Fibroblast of lung (primary cell): ENCODE results near the gene NPC1L1.

Source experiments
- CTCF ChIP-seq, 2 donors: IDR thresholded peaks in 1 of 2; conservative IDR thresholded peaks in 1 of 2; 1 replicate in 1 of 2; 2 replicates in 1 of 2; pipeline ENCODE4 v1.5.1; 2011 to 2012; ENCODE audit warnings: low read length in 2 of 2, control low read depth in 1 of 2, inconsistent platforms in 1 of 2, low read depth in 1 of 2, mild to moderate bottlenecking in 1 of 2
- EZH2 ChIP-seq: IDR thresholded peaks from 2 replicates; pipeline ENCODE4 v1.5.1; 2012; ENCODE audit warnings: low read length, control low read depth, mild to moderate bottlenecking; ENCODE audit errors: missing control alignments

- TF ChIP-seq EZH2 = no peak
- TF ChIP-seq CTCF (conservative IDR thresholded peaks at IDR 0.05 in 1 of 2, IDR thresholded peaks at IDR 0.05 in 1 of 2; ENCODE audit: low read depth in 1 of 2, low read length in 2 of 2) = no peak
Observed at GRCh38 chr7:44580945-44581878, 40.1 kb upstream of the NPC1L1 start.
